ENCODE measurements around the gene TUBB2A.

GRCh38 chr6:3135668-3136291, 21.6 kb downstream of the TUBB2A start:
- TF ChIP-seq FOXM1 (IDR thresholded peaks at IDR 0.05; ENCODE audit: low read depth) (no peak), EP300 (IDR thresholded peaks at IDR 0.05; ENCODE audit: borderline replicate concordance in 1 of 2, low read depth in 1 of 2, low read length in 1 of 2) (no peak)

Data from SK-N-SH (cell line).